GM23248 (cell line): Measurements from ENCODE around the gene PHOX2A. TPM values are rescaled to one million over a fixed set of nuclear protein-coding genes. Genes with fewer than 3 reads are reported as not detected.

Experiments
- DNase-seq: peaks from one replicate; pipeline ENCODE4 v3.0.0-alpha.2; 2015
- H2AFZ ChIP-seq: fragments of 200-600 bp; sonication (generic); 2 replicates; pipeline ENCODE4 v1.6.1; 2016; ENCODE audit warnings: antibody characterized with exemption
- H3F3A ChIP-seq: fragments of 200-600 bp; sonication (generic); 2 replicates; pipeline ENCODE4 v1.6.1; 2016; ENCODE audit warnings: mild to moderate bottlenecking, antibody characterized with exemption, mixed run types; ENCODE audit not compliant: insufficient read depth
- H3K27ac ChIP-seq: fragments of 200-600 bp; sonication (generic); 2 replicates; pipeline ENCODE4 v1.5.1; 2016; ENCODE audit warnings: mild to moderate bottlenecking
- H3K27me3 ChIP-seq: fragments of 200-600 bp; sonication (generic); replicated peaks from 2 replicates; pipeline ENCODE4 v1.6.1; 2016; ENCODE audit warnings: mild to moderate bottlenecking; ENCODE audit not compliant: insufficient read depth
- H3K36me3 ChIP-seq: fragments of 200-600 bp; sonication (generic); 2 replicates; pipeline ENCODE4 v1.6.1; 2016; ENCODE audit warnings: low read depth, mild to moderate bottlenecking
- H3K4me1 ChIP-seq: fragments of 200-600 bp; sonication (generic); 2 replicates; pipeline ENCODE4 v1.6.1; 2016; ENCODE audit warnings: mild to moderate bottlenecking; ENCODE audit not compliant: insufficient read depth
- H3K4me2 ChIP-seq: fragments of 200-600 bp; sonication (generic); one replicate; pipeline ENCODE4 v1.6.1; 2016; ENCODE audit warnings: mild to moderate bottlenecking; ENCODE audit not compliant: unreplicated experiment
- H3K4me3 ChIP-seq: fragments of 200-600 bp; sonication (generic); 2 replicates; pipeline ENCODE4 v1.5.1; 2016; ENCODE audit warnings: mild to moderate bottlenecking
- H3K79me2 ChIP-seq: fragments of 200-600 bp; sonication (generic); 2 replicates; pipeline ENCODE4 v1.6.1; 2016; ENCODE audit warnings: mild to moderate bottlenecking; ENCODE audit not compliant: insufficient read depth
- H3K9ac ChIP-seq: fragments of 200-600 bp; sonication (generic); 2 replicates; pipeline ENCODE4 v1.6.1; 2016; ENCODE audit warnings: mild to moderate bottlenecking
- H3K9me2 ChIP-seq: fragments of 200-600 bp; sonication (generic); 2 replicates; pipeline ENCODE4 v1.6.1; 2016; ENCODE audit warnings: mixed run types, mild to moderate bottlenecking, moderate library complexity; ENCODE audit not compliant: insufficient read depth
- H3K9me3 ChIP-seq: fragments of 200-600 bp; sonication (generic); one replicate; pipeline ENCODE4 v1.6.1; 2017; ENCODE audit warnings: low read depth
- H4K20me1 ChIP-seq: fragments of 200-600 bp; sonication (generic); 2 replicates; pipeline ENCODE4 v1.6.0; 2016; ENCODE audit not compliant: insufficient read depth
- EZH2 ChIP-seq: fragments of 200-600 bp; sonication (generic); IDR thresholded peaks from 2 replicates; pipeline ENCODE4 v1.6.1; 2018; ENCODE audit warnings: antibody characterized with exemption, mild to moderate bottlenecking; ENCODE audit not compliant: insufficient read depth, poor library complexity, severe bottlenecking
- EZH2phosphoT487 ChIP-seq: fragments of 200-600 bp; sonication (generic); IDR thresholded peaks from 2 replicates; pipeline ENCODE4 v1.6.1; 2018; ENCODE audit warnings: antibody characterized with exemption, moderate library complexity, mild to moderate bottlenecking, low read depth; ENCODE audit not compliant: insufficient read depth
- WGBS, 2 experiments: methylation state at CpG; one replicate each; pipeline ENCODE4 v1.1.6; 2015 to 2017; ENCODE audit warnings: low lambda C conversion rate in 2 of 2, low coverage in 1 of 2; ENCODE audit errors: missing lambda C conversion rate in 2 of 2; 5-methylcytosine and 5-hydroxymethylcytosine counted together
- in situ Hi-C: fragments of 300-500 bp; cut with MboI; formaldehyde crosslinking; loops from 2 replicates; pipeline ENCODE4 v1.15.0; 2020
- polyA plus RNA-seq: library from polyadenylated mRNA; unstranded; fragments of >200 nt; fragmentation: Nextera tagmentation; extraction: Ambion mirVana; gene quantifications from 2 replicates; pipeline ENCODE4 v1.2.1, GENCODE V29; 2016
- total RNA-seq: library from RNA; depleted of rRNA; stranded (reverse); fragments of >200 nt; shearing (Covaris generic); gene quantifications from 2 replicates; pipeline ENCODE4 v1.2.3, GENCODE V29; 2014

The PHOX2A gene
- total and polyA plus RNA-seq, 2 experiments from 2014 or later = not detected

DNA sequence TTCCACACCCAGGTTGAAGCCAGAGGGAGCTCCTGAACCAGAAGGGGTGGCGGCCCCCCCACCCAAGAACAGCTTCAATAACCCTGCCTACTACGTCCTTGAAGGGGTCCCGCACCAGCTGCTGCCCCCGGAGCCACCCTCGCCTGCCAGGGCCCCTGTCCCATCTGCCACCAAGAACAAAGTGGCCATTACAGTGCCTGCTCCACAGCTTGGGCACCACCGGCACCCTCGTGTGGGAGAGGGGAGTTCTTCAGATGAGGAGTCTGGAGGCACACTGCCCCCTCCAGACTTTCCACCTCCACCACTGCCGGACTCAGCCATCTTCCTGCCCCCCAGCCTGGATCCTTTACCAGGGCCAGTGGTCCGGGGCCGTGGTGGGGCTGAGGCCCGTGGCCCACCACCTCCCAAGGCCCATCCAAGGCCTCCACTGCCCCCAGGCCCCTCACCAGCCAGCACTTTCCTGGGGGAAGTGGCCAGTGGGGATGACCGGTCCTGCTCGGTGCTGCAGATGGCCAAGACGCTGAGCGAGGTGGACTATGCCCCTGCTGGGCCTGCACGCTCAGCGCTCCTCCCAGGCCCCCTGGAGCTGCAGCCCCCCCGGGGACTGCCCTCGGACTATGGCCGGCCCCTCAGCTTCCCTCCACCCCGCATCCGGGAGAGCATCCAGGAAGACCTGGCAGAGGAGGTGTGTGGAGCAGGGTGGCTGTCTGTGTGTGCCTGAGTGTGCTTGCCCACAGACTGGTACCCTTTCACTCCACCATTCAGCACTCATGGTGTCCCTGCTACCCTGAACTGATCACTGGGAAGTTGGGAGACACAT is 6.7 kb downstream of the PHOX2A start:
- H2AFZ ChIP-seq = no peak overlapping the region

GRCh38 chr11:72236774-72237111 is 7.2 kb downstream of the PHOX2A start:
- Histone ChIP-seq H3K9me2 (no peaks in the 10 kb centered on the region), H3K9ac (no peak overlapping the region), H3K36me3 (peaks cover 12% of the 10 kb centered on the region; the same call in 1 of the 2 replicates), H3F3A (peaks cover 42% of the 10 kb centered on the region), H3K4me2 (no peak overlapping the region), H3K27me3 (0 out of 2 replicates have a peak, but pooled peaks cover under 1% of the 10 kb centered on the region), H3K9me3 (no peaks in the 10 kb centered on the region), H3K27ac (no peak overlapping the region), H3K79me2 (peaks cover under 1% of the 10 kb centered on the region; the same call in 1 of the 2 replicates), H2AFZ (no peak overlapping the region), H3K4me3 (no peak overlapping the region), H4K20me1 (no peaks in the 10 kb centered on the region), H3K4me1 (no peaks in the 10 kb centered on the region)
- in situ Hi-C loops = no loop called here
- TF ChIP-seq EZH2phosphoT487 (no peak), EZH2 (no peak)
- 91 to 100% methylated on average over 2 of the region's 2 CpGs for WGBS, 2 experiments
- no peak for DNase-seq

More for the DNA sequence above, 6.7 kb downstream of the PHOX2A start:
- Histone ChIP-seq H4K20me1 (no peaks in the 10 kb centered on the region), H3K4me1 (no peaks in the 10 kb centered on the region), H3K4me2 (no peak overlapping the region), H3K79me2 (no peaks in the 10 kb centered on the region; the same call in 1 of the 2 replicates), H3K9me2 (no peaks in the 10 kb centered on the region), H3K4me3 (no peak overlapping the region), H3K27ac (no peak overlapping the region), H3K9ac (no peak overlapping the region), H3F3A (peaks cover 42% of the 10 kb centered on the region), H3K9me3 (no peaks in the 10 kb centered on the region), H3K36me3 (peaks cover 9% of the 10 kb centered on the region; the same call in 1 of the 2 replicates), H3K27me3 (peaks cover 7% of the 10 kb centered on the region; the same call in 1 of the 2 replicates)
- in situ Hi-C loops = no loop called here
- 86 to 87% methylated on average over 18 to 22 of the region's 22 CpGs for WGBS, 2 experiments
- TF ChIP-seq EZH2 = no peak
- no peak for DNase-seq

- H3K36me3 ChIP-seq = peaks cover 16% of the 10 kb centered on the region; the same call in 1 of the 2 replicates
- no peaks in the 10 kb centered on the region for H3K9me3 ChIP-seq
- H4K20me1 ChIP-seq = no peaks in the 10 kb centered on the region
- H2AFZ ChIP-seq = no peak overlapping the region
- H3K27ac ChIP-seq = no peak overlapping the region
- H3F3A ChIP-seq = peaks cover 42% of the 10 kb centered on the region
- WGBS, 2 experiments = 56 to 58% methylated on average over 4 of the region's 4 CpGs
- H3K27me3 ChIP-seq = no peaks in the 10 kb centered on the region
- no peak overlapping the region for H3K4me2 ChIP-seq
- DNase-seq = no peak
- H3K79me2 ChIP-seq = peaks cover 6% of the 10 kb centered on the region; the same call in 1 of the 2 replicates
- H3K9me2 ChIP-seq = no peaks in the 10 kb centered on the region
- no peak overlapping the region for H3K4me3 ChIP-seq
- no peaks in the 10 kb centered on the region for H3K4me1 ChIP-seq
- in situ Hi-C loops = no loop called here
- no peak for TF ChIP-seq EZH2
- no peak for TF ChIP-seq EZH2phosphoT487
- no peak overlapping the region for H3K9ac ChIP-seq
Measured at GRCh38 chr11:72236083-72236697, 7.8 kb downstream of the PHOX2A start.

- peaks cover 6% of the 10 kb centered on the region; the same call in 1 of the 2 replicates for H3K79me2 ChIP-seq
- in situ Hi-C loops = no loop called here
- peaks cover 42% of the 10 kb centered on the region for H3F3A ChIP-seq
- no peaks in the 10 kb centered on the region for H3K27me3 ChIP-seq
- H2AFZ ChIP-seq = no peak overlapping the region
- no peak for DNase-seq
- H3K36me3 ChIP-seq = peaks cover 23% of the 10 kb centered on the region; the same call in 1 of the 2 replicates
- H3K27ac ChIP-seq = no peak overlapping the region
- H4K20me1 ChIP-seq = no peaks in the 10 kb centered on the region
- H3K4me1 ChIP-seq = no peaks in the 10 kb centered on the region
- no peak overlapping the region for H3K4me3 ChIP-seq
- H3K9me2 ChIP-seq = no peaks in the 10 kb centered on the region
- H3K9me3 ChIP-seq = no peaks in the 10 kb centered on the region
- no peak overlapping the region for H3K4me2 ChIP-seq
- TF ChIP-seq EZH2phosphoT487 (no peak), EZH2 (no peak)
- WGBS, 2 experiments = 86 to 94% methylated on average over 14 to 17 of the region's 17 CpGs
- H3K9ac ChIP-seq = no peak overlapping the region
Measured at GRCh38 chr11:72235351-72236057, 8.5 kb downstream of the PHOX2A start.
